Measurements from ENCODE around the gene GNAT1. TPM values are rescaled to one million over a fixed set of nuclear protein-coding genes. Genes with fewer than 3 reads are reported as not detected.

Gene GNAT1
- polyA plus RNA-seq, 1 donor from 2014 or later, result not detected

GRCh38 chr3:50214824-50215223 is 23.4 kb downstream of the GNAT1 start:
- Histone ChIP-seq H3K9me2 (ENCODE audit: insufficient read depth, low read length) (no peaks in the 10 kb centered on the region), H3K27me3 (ENCODE audit: insufficient read depth, low read depth, low read length) (no peaks in the 10 kb centered on the region), H3K9me3 (ENCODE audit: low read length) (no peaks in the 10 kb centered on the region), H3K9ac (ENCODE audit: low read length) (no peak overlapping the region), H4K20me1 (ENCODE audit: insufficient read depth) (no peaks in the 10 kb centered on the region), H3F3A (ENCODE audit: insufficient read depth, low read length, poor library complexity, severe bottlenecking) (no peaks in the 10 kb centered on the region), H2AFZ (ENCODE audit: low read depth, low read length) (no peak overlapping the region), H3K36me3 (ENCODE audit: insufficient read depth, low read length) (no peaks in the 10 kb centered on the region), H3K79me2 (replicated peaks; ENCODE audit: insufficient read depth, low read length) (no peaks in the 10 kb centered on the region), H3K4me3 (ENCODE audit: low read length) (no peak overlapping the region), H3K27ac (ENCODE audit: low read length) (no peak overlapping the region), H3K4me2 (ENCODE audit: low read length) (no peak overlapping the region)
- no peak for TF ChIP-seq POLR2AphosphoS5 (IDR thresholded peaks at IDR 0.05)
- TF ChIP-seq MXI1 (conservative IDR thresholded peaks at IDR 0.05; ENCODE audit: poor library complexity, severe bottlenecking), result no peak
- no peak for TF ChIP-seq REST (IDR thresholded peaks at IDR 0.05; ENCODE audit: borderline replicate concordance)
- TF ChIP-seq EP300 (conservative IDR thresholded peaks at IDR 0.05; ENCODE audit: poor library complexity, severe bottlenecking), result no peak
- no peak for TF ChIP-seq CTCF (IDR thresholded peaks at IDR 0.05; ENCODE audit: poor library complexity, severe bottlenecking)
- no peak for TF ChIP-seq SMC3 (conservative IDR thresholded peaks at IDR 0.05; ENCODE audit: poor library complexity)

DNA sequence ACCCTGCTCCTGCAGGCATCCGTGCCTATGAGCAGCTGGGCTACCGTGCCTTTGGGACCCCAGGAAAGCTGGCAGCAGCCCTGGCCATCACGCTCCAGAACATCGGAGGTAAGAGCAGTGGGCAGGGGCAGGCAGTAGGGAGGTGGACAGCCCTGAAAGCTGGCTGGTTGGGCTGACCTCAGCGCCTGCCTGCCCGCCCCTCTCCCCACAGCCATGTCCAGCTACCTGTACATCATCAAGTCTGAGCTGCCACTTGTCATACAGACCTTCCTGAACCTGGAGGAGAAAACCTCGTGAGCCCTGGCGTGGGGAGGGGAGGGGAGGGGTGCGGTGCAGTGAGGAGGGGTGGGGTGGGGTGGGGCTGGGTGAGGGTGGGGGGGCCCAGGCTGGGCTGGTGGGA is 24.1 kb downstream of the GNAT1 start:
- Histone ChIP-seq H3K9me3 (ENCODE audit: low read length) (no peaks in the 10 kb centered on the region), H3K79me2 (replicated peaks; ENCODE audit: insufficient read depth, low read length) (no peaks in the 10 kb centered on the region), H3K9ac (ENCODE audit: low read length) (no peak overlapping the region), H2AFZ (ENCODE audit: low read depth, low read length) (no peak overlapping the region), H3F3A (ENCODE audit: insufficient read depth, low read length, poor library complexity, severe bottlenecking) (no peaks in the 10 kb centered on the region), H3K4me2 (ENCODE audit: low read length) (no peak overlapping the region), H3K9me2 (ENCODE audit: insufficient read depth, low read length) (no peaks in the 10 kb centered on the region), H3K27ac (ENCODE audit: low read length) (no peak overlapping the region), H4K20me1 (ENCODE audit: insufficient read depth) (no peaks in the 10 kb centered on the region), H3K27me3 (ENCODE audit: insufficient read depth, low read depth, low read length) (no peaks in the 10 kb centered on the region), H3K4me3 (ENCODE audit: low read length) (no peak overlapping the region), H3K36me3 (ENCODE audit: insufficient read depth, low read length) (no peaks in the 10 kb centered on the region)
- TF ChIP-seq RAD21 (conservative IDR thresholded peaks at IDR 0.05) (no peak), SMC3 (conservative IDR thresholded peaks at IDR 0.05; ENCODE audit: poor library complexity) (no peak), POLR2AphosphoS5 (IDR thresholded peaks at IDR 0.05) (no peak), EZH2 (IDR thresholded peaks at IDR 0.05; ENCODE audit: borderline replicate concordance, insufficient read depth, low read length, poor library complexity, severe bottlenecking) (no peak), REST (IDR thresholded peaks at IDR 0.05; ENCODE audit: borderline replicate concordance) (no peak), CTCF (IDR thresholded peaks at IDR 0.05; ENCODE audit: poor library complexity, severe bottlenecking) (no peak), TAF1 (IDR thresholded peaks at IDR 0.05; ENCODE audit: low read depth) (no peak), MXI1 (conservative IDR thresholded peaks at IDR 0.05; ENCODE audit: poor library complexity, severe bottlenecking) (no peak), EP300 (conservative IDR thresholded peaks at IDR 0.05; ENCODE audit: poor library complexity, severe bottlenecking) (no peak)
